GM21515 (cell line): Measurements from ENCODE around the gene AGBL1.

Source experiments
- ATAC-seq: cut with Tn5 transposase; IDR thresholded peaks from one replicate; pipeline ENCODE4 v1.9.1; 2021; ENCODE audit not compliant: unreplicated experiment

AGBL1 gene

GRCh38 chr15:86677278-86677677, 597.6 kb downstream of the AGBL1 start:
- ATAC-seq = no peak

- no peak for ATAC-seq
Measured at GRCh38 chr15:86685263-86685662, 605.6 kb downstream of the AGBL1 start.

- no peak for ATAC-seq
Measured at GRCh38 chr15:86689006-86689405, 609.3 kb downstream of the AGBL1 start.

- ATAC-seq = no peak
Measured at GRCh38 chr15:86690566-86690965, 610.9 kb downstream of the AGBL1 start.

- no peak for ATAC-seq
Measured at GRCh38 chr15:86691091-86691663, 611.5 kb downstream of the AGBL1 start.

- no peak for ATAC-seq
Measured at GRCh38 chr15:86700864-86701610, 621.4 kb downstream of the AGBL1 start.

- no peak for ATAC-seq
Measured at GRCh38 chr15:86701611-86701963, 621.9 kb downstream of the AGBL1 start.

- no peak for ATAC-seq
Measured at GRCh38 chr15:86706813-86707212, 627.1 kb downstream of the AGBL1 start.

GRCh38 chr15:86711476-86711875, 631.8 kb downstream of the AGBL1 start:
- ATAC-seq = no peak

GRCh38 chr15:86714241-86714640, 634.6 kb downstream of the AGBL1 start:
- no peak for ATAC-seq

- ATAC-seq = no peak
Measured at GRCh38 chr15:86725628-86726027, 646.0 kb downstream of the AGBL1 start.

GRCh38 chr15:86735247-86736040, 655.8 kb downstream of the AGBL1 start:
- no peak for ATAC-seq

GRCh38 chr15:86741917-86742316, 662.2 kb downstream of the AGBL1 start:
- ATAC-seq = no peak

GRCh38 chr15:86743283-86743903, 663.7 kb downstream of the AGBL1 start:
- no peak for ATAC-seq

GRCh38 chr15:86744198-86744780, 664.6 kb downstream of the AGBL1 start:
- no peak for ATAC-seq

- no peak for ATAC-seq
Measured at GRCh38 chr15:86751116-86751515, 671.4 kb downstream of the AGBL1 start.

GRCh38 chr15:86754846-86755245, 675.2 kb downstream of the AGBL1 start:
- no peak for ATAC-seq

GRCh38 chr15:86756688-86757087, 677.0 kb downstream of the AGBL1 start:
- ATAC-seq = no peak

GRCh38 chr15:86759800-86760523, 680.3 kb downstream of the AGBL1 start:
- no peak for ATAC-seq

GRCh38 chr15:86762874-86763273, 683.2 kb downstream of the AGBL1 start:
- no peak for ATAC-seq

GRCh38 chr15:86764021-86764420, 684.4 kb downstream of the AGBL1 start:
- ATAC-seq = no peak
